K562 (cell line): ENCODE data around the gene CYB5R4. TPM values are rescaled to one million over a fixed set of nuclear protein-coding genes. Genes with fewer than 3 reads are reported as not detected.

ENCODE experiments used
- BRD4 ChIP-seq: fragments of 200-600 bp; sonication (generic); IDR thresholded peaks from 2 replicates; pipeline ENCODE4 v1.6.1; 2017; ENCODE audit warnings: inconsistent platforms
- CBFA2T2 ChIP-seq: fragments of 450-650 bp; conservative IDR thresholded peaks from 2 replicates; pipeline ENCODE4 v1.6.1; 2017; ENCODE audit warnings: mild to moderate bottlenecking
- CBX8 ChIP-seq: fragments of 200-600 bp; sonication (generic); IDR thresholded peaks from 2 replicates; pipeline ENCODE4 v1.6.1; 2012; ENCODE audit warnings: borderline replicate concordance, mixed run types, low read depth, mild to moderate bottlenecking, moderate library complexity, mixed read lengths, low read length, control low read depth, inconsistent platforms; ENCODE audit not compliant: poor library complexity, severe bottlenecking; ENCODE audit errors: extremely low read depth
- KLF1 ChIP-seq: fragments of 450-650 bp; IDR thresholded peaks from 2 replicates; pipeline ENCODE4 v1.6.1; 2016; ENCODE audit warnings: missing genetic modification characterization, missing compliant biosample characterization
- NCOR1 ChIP-seq: fragments of 450-650 bp; IDR thresholded peaks from 2 replicates; pipeline ENCODE4 v1.6.1; 2016; ENCODE audit warnings: mild to moderate bottlenecking, moderate library complexity
- PCBP1 ChIP-seq: fragments of 200-400 bp; formaldehyde crosslinking; IDR thresholded peaks from 2 replicates; pipeline ENCODE4 v1.6.1; 2018; ENCODE audit warnings: mild to moderate bottlenecking, low read depth, low read length; ENCODE audit not compliant: poor library complexity, severe bottlenecking
- polyA plus RNA-seq, 8 experiments: library from polyadenylated mRNA; depleted of rRNA in 4 of 8; stranded (reverse) in 5 of 8; unstranded in 3 of 8; fragments of >200 nt; fragmentation: Nextera tagmentation in 2 of 8; fragmentation: Illumina TruSeq in 1 of 8; extraction: Ambion mirVana in 2 of 8; extraction: Trizol in 1 of 8; gene quantifications; 2 replicates each; pipeline versions ENCODE4 v1.2.1 to v1.2.3, GENCODE V29; 2011 to 2014; ENCODE audit warnings: inconsistent platforms in 1 of 8, missing spikeins in 1 of 8
- total RNA-seq, 7 experiments: library from RNA; depleted of rRNA in 6 of 7; stranded (reverse); fragments of >200 nt in 6 of 7; fragmentation: Illumina TruSeq in 2 of 7; extraction: Trizol in 2 of 7; gene quantifications; 2 replicates each; pipeline versions ENCODE4 v1.2.1 to v1.2.3, GENCODE V29; 2011 to 2021; ENCODE audit warnings: low replicate concordance in 1 of 7
- TF ChIP-seq, protein P1 (sequence below): IDR thresholded peaks from 2 replicates; pipeline ENCODE4 v1.6.1; 2014; ENCODE audit warnings: antibody characterized with exemption
- TF ChIP-seq, protein P2 (sequence below): fragments of 450-650 bp; IDR thresholded peaks from 2 replicates; pipeline ENCODE4 v1.6.1; 2016; ENCODE audit warnings: mild to moderate bottlenecking, moderate library complexity
- TF ChIP-seq, protein P3 (sequence below): fragments of 450-650 bp; IDR thresholded peaks from one replicate; pipeline ENCODE4 v1.6.1; 2018; ENCODE audit warnings: mild to moderate bottlenecking, moderate library complexity; ENCODE audit not compliant: partially characterized antibody
- TF ChIP-seq, protein P4 (sequence below): fragments of 450-650 bp; formaldehyde crosslinking; IDR thresholded peaks from 2 replicates; pipeline ENCODE4 v1.4.0; 2022; ENCODE audit warnings: missing genetic modification characterization

Gene CYB5R4
- total and polyA plus RNA-seq, 9 of the 15 experiments (the other 6 are each of a cell fraction or from before 2014, with no cell fraction given): 5.9 to 23.1 (median 19.0) TPM

DNA sequence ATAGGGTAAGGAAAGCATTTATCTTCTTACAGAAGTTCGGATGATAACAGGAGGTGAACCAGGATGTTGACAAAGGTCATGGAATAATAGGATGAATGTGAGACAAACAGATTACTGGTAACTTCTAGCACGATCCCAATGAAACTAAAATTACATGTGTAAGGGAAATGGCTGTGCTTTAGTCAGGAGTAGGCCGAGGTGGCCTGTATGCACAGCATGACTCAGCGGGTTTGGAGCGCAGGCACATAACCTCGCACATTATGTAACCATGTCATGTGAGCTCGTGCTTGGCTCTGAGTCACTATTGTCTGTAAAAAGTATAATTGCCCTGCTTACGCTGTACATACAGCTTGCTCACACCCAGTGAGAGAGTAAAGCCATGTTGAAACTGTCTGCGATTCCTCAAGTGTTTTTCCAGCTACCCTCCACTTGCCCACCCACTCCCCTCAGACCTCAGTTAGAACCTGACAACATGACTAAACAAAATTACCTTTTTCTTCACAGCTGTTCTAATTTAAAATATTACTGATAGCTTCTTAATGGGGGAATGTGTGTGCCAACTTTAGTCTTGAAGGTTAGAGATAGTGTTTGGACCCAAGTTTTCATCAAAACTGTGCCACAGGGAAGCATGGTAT lies 8.2 kb downstream of the CYB5R4 start (continued):
- TF ChIP-seq, protein P1, sequence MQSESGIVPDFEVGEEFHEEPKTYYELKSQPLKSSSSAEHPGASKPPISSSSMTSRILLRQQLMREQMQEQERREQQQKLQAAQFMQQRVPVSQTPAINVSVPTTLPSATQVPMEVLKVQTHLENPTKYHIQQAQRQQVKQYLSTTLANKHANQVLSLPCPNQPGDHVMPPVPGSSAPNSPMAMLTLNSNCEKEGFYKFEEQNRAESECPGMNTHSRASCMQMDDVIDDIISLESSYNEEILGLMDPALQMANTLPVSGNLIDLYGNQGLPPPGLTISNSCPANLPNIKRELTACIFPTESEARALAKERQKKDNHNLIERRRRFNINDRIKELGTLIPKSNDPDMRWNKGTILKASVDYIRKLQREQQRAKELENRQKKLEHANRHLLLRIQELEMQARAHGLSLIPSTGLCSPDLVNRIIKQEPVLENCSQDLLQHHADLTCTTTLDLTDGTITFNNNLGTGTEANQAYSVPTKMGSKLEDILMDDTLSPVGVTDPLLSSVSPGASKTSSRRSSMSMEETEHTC: peak; percentile 55; the same call in 1 of the 2 replicates
- TF ChIP-seq KLF1 (0 out of 2 replicates have a peak, but pooled peaks have one; percentile 49), NCOR1 (no peak), BRD4 (no peak), CBX8 (no peak), CBFA2T2 (no peak), PCBP1 (no peak)
- TF ChIP-seq, protein P2, sequence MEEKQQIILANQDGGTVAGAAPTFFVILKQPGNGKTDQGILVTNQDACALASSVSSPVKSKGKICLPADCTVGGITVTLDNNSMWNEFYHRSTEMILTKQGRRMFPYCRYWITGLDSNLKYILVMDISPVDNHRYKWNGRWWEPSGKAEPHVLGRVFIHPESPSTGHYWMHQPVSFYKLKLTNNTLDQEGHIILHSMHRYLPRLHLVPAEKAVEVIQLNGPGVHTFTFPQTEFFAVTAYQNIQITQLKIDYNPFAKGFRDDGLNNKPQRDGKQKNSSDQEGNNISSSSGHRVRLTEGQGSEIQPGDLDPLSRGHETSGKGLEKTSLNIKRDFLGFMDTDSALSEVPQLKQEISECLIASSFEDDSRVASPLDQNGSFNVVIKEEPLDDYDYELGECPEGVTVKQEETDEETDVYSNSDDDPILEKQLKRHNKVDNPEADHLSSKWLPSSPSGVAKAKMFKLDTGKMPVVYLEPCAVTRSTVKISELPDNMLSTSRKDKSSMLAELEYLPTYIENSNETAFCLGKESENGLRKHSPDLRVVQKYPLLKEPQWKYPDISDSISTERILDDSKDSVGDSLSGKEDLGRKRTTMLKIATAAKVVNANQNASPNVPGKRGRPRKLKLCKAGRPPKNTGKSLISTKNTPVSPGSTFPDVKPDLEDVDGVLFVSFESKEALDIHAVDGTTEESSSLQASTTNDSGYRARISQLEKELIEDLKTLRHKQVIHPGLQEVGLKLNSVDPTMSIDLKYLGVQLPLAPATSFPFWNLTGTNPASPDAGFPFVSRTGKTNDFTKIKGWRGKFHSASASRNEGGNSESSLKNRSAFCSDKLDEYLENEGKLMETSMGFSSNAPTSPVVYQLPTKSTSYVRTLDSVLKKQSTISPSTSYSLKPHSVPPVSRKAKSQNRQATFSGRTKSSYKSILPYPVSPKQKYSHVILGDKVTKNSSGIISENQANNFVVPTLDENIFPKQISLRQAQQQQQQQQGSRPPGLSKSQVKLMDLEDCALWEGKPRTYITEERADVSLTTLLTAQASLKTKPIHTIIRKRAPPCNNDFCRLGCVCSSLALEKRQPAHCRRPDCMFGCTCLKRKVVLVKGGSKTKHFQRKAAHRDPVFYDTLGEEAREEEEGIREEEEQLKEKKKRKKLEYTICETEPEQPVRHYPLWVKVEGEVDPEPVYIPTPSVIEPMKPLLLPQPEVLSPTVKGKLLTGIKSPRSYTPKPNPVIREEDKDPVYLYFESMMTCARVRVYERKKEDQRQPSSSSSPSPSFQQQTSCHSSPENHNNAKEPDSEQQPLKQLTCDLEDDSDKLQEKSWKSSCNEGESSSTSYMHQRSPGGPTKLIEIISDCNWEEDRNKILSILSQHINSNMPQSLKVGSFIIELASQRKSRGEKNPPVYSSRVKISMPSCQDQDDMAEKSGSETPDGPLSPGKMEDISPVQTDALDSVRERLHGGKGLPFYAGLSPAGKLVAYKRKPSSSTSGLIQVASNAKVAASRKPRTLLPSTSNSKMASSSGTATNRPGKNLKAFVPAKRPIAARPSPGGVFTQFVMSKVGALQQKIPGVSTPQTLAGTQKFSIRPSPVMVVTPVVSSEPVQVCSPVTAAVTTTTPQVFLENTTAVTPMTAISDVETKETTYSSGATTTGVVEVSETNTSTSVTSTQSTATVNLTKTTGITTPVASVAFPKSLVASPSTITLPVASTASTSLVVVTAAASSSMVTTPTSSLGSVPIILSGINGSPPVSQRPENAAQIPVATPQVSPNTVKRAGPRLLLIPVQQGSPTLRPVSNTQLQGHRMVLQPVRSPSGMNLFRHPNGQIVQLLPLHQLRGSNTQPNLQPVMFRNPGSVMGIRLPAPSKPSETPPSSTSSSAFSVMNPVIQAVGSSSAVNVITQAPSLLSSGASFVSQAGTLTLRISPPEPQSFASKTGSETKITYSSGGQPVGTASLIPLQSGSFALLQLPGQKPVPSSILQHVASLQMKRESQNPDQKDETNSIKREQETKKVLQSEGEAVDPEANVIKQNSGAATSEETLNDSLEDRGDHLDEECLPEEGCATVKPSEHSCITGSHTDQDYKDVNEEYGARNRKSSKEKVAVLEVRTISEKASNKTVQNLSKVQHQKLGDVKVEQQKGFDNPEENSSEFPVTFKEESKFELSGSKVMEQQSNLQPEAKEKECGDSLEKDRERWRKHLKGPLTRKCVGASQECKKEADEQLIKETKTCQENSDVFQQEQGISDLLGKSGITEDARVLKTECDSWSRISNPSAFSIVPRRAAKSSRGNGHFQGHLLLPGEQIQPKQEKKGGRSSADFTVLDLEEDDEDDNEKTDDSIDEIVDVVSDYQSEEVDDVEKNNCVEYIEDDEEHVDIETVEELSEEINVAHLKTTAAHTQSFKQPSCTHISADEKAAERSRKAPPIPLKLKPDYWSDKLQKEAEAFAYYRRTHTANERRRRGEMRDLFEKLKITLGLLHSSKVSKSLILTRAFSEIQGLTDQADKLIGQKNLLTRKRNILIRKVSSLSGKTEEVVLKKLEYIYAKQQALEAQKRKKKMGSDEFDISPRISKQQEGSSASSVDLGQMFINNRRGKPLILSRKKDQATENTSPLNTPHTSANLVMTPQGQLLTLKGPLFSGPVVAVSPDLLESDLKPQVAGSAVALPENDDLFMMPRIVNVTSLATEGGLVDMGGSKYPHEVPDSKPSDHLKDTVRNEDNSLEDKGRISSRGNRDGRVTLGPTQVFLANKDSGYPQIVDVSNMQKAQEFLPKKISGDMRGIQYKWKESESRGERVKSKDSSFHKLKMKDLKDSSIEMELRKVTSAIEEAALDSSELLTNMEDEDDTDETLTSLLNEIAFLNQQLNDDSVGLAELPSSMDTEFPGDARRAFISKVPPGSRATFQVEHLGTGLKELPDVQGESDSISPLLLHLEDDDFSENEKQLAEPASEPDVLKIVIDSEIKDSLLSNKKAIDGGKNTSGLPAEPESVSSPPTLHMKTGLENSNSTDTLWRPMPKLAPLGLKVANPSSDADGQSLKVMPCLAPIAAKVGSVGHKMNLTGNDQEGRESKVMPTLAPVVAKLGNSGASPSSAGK: peak; percentile 26; the same call in 1 of the 2 replicates
- TF ChIP-seq, protein P3, sequence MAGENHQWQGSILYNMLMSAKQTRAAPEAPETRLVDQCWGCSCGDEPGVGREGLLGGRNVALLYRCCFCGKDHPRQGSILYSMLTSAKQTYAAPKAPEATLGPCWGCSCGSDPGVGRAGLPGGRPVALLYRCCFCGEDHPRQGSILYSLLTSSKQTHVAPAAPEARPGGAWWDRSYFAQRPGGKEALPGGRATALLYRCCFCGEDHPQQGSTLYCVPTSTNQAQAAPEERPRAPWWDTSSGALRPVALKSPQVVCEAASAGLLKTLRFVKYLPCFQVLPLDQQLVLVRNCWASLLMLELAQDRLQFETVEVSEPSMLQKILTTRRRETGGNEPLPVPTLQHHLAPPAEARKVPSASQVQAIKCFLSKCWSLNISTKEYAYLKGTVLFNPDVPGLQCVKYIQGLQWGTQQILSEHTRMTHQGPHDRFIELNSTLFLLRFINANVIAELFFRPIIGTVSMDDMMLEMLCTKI: no peak
- TF ChIP-seq, protein P4, sequence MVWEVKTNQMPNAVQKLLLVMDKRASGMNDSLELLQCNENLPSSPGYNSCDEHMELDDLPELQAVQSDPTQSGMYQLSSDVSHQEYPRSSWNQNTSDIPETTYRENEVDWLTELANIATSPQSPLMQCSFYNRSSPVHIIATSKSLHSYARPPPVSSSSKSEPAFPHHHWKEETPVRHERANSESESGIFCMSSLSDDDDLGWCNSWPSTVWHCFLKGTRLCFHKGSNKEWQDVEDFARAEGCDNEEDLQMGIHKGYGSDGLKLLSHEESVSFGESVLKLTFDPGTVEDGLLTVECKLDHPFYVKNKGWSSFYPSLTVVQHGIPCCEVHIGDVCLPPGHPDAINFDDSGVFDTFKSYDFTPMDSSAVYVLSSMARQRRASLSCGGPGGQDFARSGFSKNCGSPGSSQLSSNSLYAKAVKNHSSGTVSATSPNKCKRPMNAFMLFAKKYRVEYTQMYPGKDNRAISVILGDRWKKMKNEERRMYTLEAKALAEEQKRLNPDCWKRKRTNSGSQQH (CRISPR knock-in tag): no peak
